Activated T-cell treated with anti-CD3 and anti-CD28 coated beads, Interleukin-2, amount 50 U/mL, for 48 hours (primary cell): ENCODE measurements around the gene TMEM86B.

ENCODE experiments used
- DNase-seq, 2 experiments: peaks; one replicate each; pipeline ENCODE4 v3.0.0-alpha.2; 2020

Gene TMEM86B, protein sequence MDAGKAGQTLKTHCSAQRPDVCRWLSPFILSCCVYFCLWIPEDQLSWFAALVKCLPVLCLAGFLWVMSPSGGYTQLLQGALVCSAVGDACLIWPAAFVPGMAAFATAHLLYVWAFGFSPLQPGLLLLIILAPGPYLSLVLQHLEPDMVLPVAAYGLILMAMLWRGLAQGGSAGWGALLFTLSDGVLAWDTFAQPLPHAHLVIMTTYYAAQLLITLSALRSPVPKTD

GRCh38 chr19:55228403-55229031, at the start of gene TMEM86B:
Gene TMEM86B, minus strand, starts transcription at chr19:55228763. Its CDS starts 22 bp downstream, at chr19:55228741.
- no peak for DNase-seq

DNA sequence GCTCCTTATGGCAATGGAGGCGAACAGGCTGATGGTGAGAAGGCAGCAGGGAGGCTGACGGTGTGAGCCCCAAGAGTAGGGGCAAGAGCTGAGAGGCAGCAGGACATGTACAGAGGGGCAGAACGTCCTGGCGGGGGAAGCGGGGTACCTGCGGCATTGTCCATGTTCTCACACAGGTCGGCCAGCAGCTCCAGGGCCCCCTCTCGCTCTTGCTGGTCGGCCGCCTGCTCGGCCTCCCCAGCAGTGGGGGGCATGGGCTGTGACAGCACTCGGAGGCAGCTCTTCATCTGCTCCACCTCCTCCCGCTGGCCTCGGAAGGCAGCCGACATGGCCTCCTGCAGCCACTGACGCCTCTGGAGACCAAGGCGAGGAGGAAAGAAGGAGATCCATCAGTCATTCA, 48.9 kb upstream of the TMEM86B start:
- no peak for DNase-seq

GRCh38 chr19:55276720-55277430, 48.3 kb upstream of the TMEM86B start:
- DNase-seq = no peak

GRCh38 chr19:55275851-55276719, 47.5 kb upstream of the TMEM86B start:
- no peak for DNase-seq

- no peak for DNase-seq
Measured at GRCh38 chr19:55273978-55274707, 45.6 kb upstream of the TMEM86B start.

DNA sequence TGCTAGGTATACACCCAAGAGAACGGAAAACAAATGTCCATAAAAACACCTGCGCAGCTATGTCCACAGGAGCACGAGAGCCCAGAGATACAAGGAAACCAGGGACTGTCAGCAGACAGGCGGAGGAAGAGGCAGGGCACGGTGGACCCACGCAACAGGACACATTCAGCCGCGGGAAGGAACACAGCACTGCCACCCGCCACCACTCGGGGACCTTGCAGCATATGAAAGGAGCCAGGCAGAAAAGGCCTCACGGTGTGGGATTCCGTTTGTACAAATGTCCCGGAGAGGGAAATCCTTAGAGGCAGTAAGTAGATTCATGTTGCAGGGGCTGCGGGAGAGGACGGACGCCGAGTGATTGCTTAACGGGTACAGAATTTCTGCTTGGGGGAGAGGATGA, 43.6 kb upstream of the TMEM86B start:
- no peak for DNase-seq

GRCh38 chr19:55270172-55270942, 41.8 kb upstream of the TMEM86B start:
- no peak for DNase-seq

DNA sequence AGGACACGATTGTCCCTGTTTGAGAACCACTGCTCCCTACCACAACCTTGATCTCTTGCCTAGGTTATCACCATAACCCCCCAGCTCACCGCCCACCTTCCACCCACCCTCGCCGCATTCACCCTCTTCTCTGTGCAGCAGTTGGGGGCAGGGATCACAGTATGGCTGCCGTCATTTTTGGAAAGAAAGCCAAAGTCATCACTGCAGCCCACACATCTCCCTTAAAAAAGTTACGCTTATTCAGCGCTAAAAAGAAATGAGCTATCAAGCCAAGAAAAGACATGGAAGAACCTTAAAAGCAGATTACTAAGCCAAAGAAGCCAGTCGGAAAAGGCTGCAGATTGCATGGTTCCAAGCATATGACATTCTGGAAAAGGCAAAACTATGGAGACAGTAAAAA, 40.7 kb upstream of the TMEM86B start:
- DNase-seq = no peak

GRCh38 chr19:55266840-55267239, 38.3 kb upstream of the TMEM86B start:
- DNase-seq = no peak

DNA sequence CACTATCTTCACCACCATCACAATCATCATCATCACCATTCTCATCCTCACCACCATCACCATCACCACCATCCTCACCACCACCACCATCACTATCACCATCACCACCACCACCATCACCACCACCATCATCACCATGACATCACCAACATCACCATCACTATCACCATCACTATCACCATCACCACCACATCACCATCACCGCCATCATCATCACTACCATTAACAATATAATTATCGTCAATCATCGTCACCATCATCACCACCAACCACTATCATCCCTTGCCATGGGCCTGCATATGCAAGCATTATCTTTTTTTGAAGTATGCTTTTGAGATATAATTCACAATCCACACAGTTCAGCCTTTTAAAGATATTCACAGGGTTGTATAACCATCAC, 37.8 kb upstream of the TMEM86B start:
- DNase-seq = no peak

GRCh38 chr19:55265723-55266386, 37.3 kb upstream of the TMEM86B start:
- DNase-seq = no peak

GRCh38 chr19:55265173-55265572, 36.6 kb upstream of the TMEM86B start:
- no peak for DNase-seq

DNA sequence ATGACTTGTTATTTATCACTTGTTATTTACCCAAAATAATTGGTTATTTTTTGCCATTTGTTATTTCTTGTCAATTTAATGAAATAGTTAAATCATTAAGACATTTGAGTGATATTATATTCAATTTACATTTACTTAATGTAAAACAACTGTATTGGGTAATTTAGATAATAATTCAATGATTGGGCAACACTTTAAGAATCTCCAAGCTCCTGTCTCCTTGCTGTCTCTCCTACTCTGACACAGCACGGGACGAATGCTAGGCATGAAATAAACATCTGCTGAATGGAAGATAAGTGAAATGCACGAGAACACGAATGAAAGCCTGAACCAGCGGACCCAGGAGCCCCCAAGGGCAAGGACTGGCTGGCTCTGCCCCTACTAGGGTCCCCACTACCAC, 36.0 kb upstream of the TMEM86B start:
- DNase-seq = no peak

DNA sequence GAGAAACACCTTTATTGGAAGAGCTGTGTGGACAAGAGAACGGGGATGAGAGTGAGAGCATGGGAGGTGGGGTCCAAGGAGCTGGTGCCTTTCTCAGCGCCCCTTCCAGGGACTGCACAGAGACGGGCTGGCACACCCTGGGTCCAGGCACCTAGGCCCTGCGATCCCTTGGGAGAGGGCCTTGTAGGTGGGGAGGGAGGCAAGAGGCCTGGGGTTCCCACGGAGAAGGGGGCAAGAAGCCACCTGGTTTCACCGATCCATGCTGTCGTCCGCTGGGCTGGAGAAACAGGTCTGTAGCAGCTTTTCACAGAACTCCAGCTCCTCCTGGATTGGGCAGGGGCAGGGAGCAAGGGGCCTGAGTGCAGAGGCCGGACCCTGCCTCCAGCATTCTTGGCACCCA, 33.8 kb upstream of the TMEM86B start:
- no peak for DNase-seq

GRCh38 chr19:55261671-55262126, 33.1 kb upstream of the TMEM86B start:
- no peak for DNase-seq

DNA sequence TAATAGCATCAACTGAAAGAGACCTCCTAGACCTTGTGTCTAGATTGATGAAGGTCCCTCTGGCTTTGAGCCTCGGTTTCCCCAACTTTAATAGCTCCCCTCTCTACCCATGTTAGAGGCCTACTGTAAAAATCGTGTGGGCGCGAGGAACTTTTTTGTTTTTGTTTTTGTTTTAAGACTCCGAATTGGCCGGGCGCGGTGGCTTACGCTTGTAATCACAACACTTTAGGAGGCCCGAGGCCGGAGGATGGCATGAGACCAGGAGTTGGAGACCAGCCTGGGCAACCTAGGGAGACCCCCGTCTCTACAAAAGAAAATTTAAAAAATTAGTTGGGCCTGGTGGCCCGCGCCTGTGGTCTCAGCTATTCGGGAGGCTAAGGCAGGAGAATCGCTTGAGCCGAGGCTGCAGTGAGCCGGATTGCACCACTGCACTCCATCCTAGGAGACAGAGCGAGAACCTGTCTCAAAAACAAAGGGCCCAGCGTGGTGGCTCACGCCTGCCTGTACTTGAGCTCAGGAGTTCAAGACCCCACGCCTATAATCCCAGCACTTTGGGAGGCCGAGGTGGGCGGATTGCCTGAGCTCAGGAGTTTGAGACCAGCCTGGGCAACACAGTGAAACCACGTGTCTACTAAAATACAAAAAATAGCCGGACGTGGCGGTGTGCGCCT, 31.1 kb upstream of the TMEM86B start:
- DNase-seq = no peak

- peak; percentile 99 to 100 for DNase-seq
Measured at GRCh38 chr19:55258828-55259539, 30.4 kb upstream of the TMEM86B start, which contains the start of gene PPP6R1. Gene PPP6R1, minus strand, starts transcription at chr19:55259017. Its CDS starts 11,914 bp downstream, at chr19:55247103.

DNA sequence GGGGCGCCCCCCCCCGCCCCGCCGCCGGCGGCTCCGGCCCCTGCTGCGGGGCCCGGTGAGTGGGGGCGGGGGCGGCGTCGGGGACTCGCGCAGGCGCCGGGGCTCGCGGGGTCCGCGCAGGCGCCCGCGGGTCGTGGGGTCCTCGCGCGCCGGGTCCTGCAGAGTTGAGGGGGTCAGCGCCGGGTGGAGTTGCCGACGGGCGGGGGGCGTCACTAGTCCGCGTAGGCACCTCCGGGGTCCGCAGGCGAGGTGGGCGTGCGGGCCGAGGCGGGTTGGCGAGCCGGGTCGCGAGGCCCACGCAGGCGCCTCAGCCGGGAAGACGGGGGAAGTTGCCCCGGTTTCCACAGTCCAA, 29.9 kb upstream of the TMEM86B start:
- DNase-seq = no peak
